PFSK-1 (cell line): ENCODE data around the gene AIP.

Experiments
- FOXP2 ChIP-seq: optimal IDR thresholded peaks from 2 replicates; pipeline ENCODE3; 2011; ENCODE audit warnings: borderline replicate concordance, control low read depth, inconsistent platforms; ENCODE audit not compliant: insufficient read depth; ENCODE audit errors: extremely low read length, extremely low read depth
- POLR2AphosphoS5 ChIP-seq: IDR thresholded peaks from 2 replicates; pipeline ENCODE4 v1.6.1; 2012; ENCODE audit warnings: low read depth, mild to moderate bottlenecking, control low read depth, low read length, moderate library complexity
- REST ChIP-seq, 2 experiments: IDR thresholded peaks; 2 replicates each; pipeline versions ENCODE4 v1.6.1 to v1.8.0; 2011 to 2012; ENCODE audit warnings: low read depth in 2 of 2, low read length in 2 of 2, control low read depth in 1 of 2, inconsistent platforms in 1 of 2, mild to moderate bottlenecking in 1 of 2, moderate library complexity in 1 of 2; ENCODE audit not compliant: insufficient read depth in 1 of 2
- SIN3A ChIP-seq: IDR thresholded peaks from 2 replicates; pipeline ENCODE4 v1.6.1; 2012; ENCODE audit warnings: mild to moderate bottlenecking, low read length, moderate library complexity, borderline replicate concordance; ENCODE audit not compliant: insufficient read depth
- TAF1 ChIP-seq: IDR thresholded peaks from 2 replicates; pipeline ENCODE4 v1.6.1; 2012; ENCODE audit warnings: low read length, control low read depth, borderline replicate concordance; ENCODE audit not compliant: insufficient read depth

AIP gene

GRCh38 chr11:67438158-67438902 lies 44.5 kb upstream of the AIP start:
- no peak for TF ChIP-seq FOXP2
- peak; percentile 12; the same call in 1 of the 2 replicates for TF ChIP-seq POLR2AphosphoS5

DNA sequence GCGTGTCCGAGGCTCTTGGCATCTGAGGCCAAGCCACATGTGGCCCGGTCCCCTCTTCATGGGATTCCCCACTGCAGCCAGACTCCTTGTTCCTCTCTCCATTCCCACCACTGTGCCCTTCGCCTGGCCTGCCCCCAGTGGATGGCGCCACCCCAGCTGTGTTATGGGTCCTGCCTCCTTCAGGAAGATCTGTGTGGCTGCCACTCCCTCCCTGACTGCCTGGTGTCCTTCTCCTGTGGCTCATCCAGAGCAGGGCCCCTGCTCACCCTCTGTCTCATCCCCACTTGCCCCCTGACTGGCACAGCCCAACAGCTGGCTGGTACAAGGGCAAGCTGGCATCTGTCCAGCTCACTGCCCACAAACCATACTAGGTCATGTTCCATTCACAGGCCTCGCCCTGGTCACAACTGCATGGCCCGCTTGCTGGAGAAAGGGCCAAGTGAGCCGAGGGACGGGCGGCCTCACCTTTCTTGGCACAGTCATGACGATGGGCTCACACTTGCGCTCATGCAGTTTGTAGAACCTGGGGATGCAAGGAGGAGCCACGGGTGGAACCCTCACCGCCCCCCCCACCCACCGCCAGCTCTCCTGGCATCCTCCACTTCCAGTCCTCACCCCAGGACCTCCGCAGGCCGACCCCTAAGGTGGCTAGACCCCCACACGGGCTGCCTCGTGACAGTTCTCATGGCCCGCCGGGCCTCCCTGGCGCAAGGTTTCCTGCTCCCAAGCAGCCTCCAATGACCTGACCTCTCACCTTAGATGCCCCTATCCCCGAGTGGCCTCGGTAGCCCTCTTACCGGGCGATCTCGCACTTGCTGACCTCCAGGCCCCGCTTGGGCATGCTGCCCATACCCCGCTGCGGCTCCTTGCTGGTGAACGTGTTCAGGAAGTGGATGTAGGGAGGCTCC lies 43.3 kb upstream of the AIP start:
- TF ChIP-seq FOXP2 (no peak), REST (IDR thresholded peaks at IDR 0.05; ENCODE audit: insufficient read depth in 1 of 2, low read depth in 2 of 2, low read length in 2 of 2) (no peak), TAF1 (no peak), SIN3A (no peak)

GRCh38 chr11:67440229-67441097 lies 42.4 kb upstream of the AIP start:
- TF ChIP-seq REST (IDR thresholded peaks at IDR 0.05; ENCODE audit: insufficient read depth in 1 of 2, low read depth in 2 of 2, low read length in 2 of 2) (no peak), FOXP2 (no peak), SIN3A (no peak), TAF1 (no peak), POLR2AphosphoS5 (no peak)

DNA sequence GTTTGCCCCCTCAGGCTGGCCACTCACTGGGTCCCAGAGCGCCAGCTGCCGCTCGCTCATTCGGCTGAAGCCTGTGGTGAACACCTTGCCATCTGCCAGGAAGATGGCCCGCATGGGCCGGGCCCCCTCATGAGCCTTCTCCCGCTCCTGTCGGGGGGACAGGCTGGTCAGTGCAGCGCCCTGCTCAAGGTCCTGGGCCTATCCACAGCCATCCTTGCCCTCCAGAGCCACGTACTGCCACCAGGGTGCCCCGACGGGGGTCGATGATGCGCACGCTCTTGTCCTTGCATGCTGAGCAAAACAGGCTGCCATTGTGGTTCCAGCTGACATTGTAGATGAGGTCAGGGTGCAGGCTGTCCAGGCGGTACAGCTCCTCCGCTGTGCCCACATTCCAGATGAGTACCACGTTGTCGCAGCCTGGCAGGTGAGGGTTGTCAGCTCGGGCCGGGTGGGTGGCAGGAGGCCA lies 41.7 kb upstream of the AIP start:
- no peak for TF ChIP-seq REST (IDR thresholded peaks at IDR 0.05; ENCODE audit: insufficient read depth in 1 of 2, low read depth in 2 of 2, low read length in 2 of 2)
- no peak for TF ChIP-seq SIN3A
- no peak; the same call in 1 of the 2 replicates for TF ChIP-seq POLR2AphosphoS5
- TF ChIP-seq TAF1, result no peak
- TF ChIP-seq FOXP2, result no peak

DNA sequence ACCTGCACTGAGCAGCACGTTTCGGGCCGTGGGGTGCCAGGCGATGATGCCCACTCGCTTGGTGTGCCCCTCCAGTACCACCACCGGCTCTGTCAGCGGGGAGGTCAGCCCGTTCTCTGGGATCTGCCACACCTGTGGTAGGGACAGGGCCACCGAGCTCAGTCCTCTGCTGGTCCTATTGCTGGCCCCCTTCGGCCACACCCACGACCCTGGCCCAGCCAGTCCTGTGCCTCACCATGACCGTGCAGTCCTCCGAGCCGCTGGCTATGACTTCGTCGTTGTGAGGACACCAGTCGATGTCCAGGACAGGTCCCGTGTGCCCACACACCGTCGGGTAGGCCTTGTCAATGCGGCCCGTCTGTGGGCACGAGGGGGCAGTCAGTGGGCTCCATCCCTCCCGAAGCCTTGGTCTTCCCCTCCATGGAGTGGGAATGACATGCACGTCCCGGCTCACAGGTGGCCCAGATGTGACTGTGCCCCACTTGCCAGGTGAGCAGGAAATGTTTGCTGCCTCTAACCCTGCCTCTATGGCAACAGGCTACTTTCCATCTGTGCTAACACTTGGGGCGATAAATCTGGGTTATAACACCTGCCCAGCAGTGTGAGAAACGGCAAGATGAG lies 41.0 kb upstream of the AIP start:
- TF ChIP-seq POLR2AphosphoS5 (peak; percentile 13; the same call in 1 of the 2 replicates), TAF1 (no peak), REST (IDR thresholded peaks at IDR 0.05; ENCODE audit: insufficient read depth in 1 of 2, low read depth in 2 of 2, low read length in 2 of 2) (no peak), SIN3A (no peak)
